HL-60/S4 (cell line): ENCODE results near the gene ZNF883.
"Not testable (repeated sequence)": the region's sequence is repeated elsewhere in the genome, so short reads cannot be mapped to it uniquely, and the experiment has no call there.

Experiments
- in situ Hi-C: fragments of 300-500 bp; cut with MboI; formaldehyde crosslinking; loops from 2 replicates; pipeline ENCODE4 v1.14.3; 2022; ENCODE audit warnings: low sequenced_read_pairs

Gene ZNF883

DNA sequence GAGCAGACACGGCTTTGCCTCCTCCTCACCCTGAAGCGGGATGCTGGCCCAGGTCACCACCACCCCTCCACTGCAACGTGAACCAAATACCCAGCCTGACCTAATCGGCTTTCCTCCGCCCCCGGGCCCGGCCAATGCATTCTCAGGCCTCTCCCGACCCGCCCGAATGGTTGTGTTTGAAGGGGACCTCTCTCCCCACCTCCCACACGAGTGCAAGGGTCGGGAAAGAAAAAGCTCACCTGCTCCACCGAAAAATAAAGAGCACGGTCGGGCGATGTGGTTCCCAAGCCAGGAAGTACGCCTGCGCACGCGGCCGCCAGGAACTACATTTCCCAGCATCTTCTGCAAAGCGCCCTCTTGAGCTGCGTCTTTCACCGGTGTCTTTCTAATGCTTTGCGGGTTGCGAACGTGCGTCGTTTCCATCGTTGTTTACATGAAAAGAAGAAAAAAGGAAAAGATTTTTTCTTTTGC is at the start of gene ZNF883:
Gene ZNF883, minus strand, starts transcription at position 282 of the 471 bp plus-strand sequence.
- in situ Hi-C loops: no loop called here

DNA sequence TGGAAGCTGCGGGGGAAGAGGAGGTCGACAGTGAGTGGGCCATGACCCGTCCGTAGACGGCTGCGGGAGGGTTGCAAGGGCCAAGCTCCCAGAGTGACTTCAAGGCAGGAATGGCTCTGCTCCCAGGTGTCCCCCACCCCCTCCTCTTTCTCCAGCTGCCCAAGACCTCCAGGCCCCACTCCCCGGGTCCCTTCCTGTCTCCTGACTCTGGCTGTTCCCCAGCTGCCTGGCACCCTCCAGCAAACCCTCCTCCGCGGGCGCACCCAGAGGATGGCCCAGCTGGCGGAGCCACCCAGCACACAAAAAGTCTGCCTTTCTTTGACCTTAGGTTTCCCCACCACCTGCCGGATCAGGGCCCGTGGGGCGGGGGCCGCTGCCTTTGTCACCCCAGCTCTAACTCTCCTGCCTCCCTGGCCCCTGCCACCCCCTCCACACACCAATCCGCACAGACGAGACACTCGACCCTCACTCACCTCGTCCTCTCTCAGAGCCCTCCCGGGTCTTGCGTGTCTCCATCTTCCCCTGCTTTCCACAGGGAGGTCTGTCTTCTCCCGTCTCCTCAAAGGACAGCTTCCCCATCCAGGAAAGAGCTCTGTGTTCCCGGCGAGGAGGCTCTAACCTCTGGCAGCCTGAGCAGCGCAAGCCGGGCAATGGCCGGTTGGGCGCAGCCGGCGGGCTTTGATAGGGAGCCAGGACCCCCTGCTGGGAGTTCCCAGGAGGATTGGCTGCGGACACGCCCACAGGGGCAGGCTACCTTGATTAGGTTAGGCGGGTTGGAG is 49.3 kb upstream of the ZNF883 start:
- in situ Hi-C loops: not testable (repeated sequence)

DNA sequence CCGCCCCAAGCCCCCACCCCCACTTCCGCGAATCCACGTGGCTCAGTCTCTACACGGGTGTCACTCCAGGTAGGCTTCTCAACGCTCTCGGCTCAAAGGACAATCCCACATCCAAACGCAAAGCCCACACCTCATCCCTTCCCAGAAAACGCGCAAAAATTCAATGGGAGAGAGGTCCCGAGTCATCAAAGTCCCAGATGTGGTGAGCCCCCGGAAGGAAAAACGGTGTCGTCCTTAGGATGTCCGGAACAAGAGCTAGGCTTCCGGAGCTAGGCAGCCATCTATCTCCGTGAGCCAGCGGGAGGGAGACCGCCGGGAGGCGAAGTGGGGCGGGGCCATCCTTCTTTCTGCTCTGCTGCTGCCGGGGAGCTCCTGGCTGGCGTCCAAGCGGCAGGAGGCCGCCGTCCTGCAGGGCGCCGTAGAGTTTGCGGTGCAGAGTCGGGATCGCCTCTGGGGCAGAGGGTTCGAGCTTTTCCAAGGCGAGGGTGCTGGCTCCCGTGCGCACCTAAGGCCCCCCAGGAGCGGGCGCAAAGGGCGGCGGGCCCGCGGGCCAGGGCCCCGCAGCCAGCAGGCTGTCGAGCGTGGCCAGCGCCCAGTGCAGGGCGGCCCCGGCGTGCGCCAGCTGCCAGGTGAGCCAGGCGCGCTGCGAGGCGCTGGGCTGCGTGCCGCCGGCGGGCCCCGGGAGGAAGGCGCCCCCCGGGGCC is 47.7 kb upstream of the ZNF883 start:
- in situ Hi-C loops: not testable (repeated sequence)

DNA sequence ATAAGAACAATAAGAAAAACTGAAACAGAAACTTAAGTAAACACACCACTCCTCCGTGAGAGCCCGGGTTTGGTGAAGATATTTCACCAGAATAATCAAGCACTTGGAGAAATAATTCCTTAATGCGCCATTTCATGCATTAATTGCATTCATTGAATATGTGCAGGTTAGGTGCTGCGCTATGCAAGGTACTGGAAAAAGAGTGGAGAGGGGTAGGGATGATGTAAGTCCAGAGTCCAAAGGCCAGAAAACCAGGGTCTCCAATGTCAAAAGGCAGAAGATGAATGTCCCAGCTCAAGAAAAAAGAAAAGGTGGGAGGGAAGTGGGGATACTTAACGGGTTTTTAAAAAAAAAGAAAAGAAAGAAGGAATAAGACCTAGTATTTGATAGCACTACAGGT is 45.2 kb upstream of the ZNF883 start:
- in situ Hi-C loops: no loop called here

DNA sequence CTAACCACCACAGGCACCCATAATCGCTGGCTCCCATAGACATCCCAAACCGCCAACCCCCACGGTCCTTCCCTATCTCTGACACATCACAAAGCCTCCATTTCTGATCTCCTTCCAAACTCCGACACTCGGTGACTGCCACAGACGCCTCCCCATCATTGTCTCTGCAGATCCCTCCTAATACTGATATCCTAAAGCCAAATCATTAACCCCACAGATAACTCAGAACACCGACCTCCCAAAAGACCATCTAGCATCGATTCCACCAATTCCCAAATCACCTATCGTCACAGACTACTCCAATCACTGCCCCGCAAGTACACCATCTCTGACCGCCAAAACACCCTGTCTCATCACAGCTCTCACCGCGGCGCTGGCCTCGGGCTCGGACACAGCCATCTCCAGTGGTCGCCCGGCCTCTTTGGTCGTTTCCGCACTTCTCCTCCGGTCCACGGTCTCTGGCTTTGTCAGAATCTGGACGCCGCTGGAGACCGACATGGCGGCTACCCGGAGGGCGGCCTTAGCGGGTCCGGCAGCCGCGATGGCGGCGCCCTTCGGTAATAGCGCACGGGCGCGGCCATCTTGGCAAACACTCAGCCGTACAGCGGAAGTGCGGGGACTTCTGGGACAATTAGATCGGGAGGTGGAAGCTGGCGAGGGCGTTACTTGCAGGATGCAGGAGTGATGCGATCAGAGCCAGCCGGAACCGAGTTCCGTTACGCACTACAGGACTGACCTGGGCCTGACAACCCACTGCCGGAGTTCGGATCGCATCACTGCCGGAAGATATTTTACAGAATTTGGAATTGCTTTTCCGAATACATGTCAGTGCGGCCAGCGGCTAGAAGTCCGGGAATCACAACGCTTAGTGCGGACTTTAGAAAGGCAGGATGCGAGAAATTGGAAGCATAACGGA is 44.5 kb upstream of the ZNF883 start, which contains the start of gene ZFP37:
Gene ZFP37, minus strand, starts transcription at position 534 of the 916 bp plus-strand sequence. Its CDS starts 36 bp downstream, at position 498.
- in situ Hi-C loops: no loop called here

DNA sequence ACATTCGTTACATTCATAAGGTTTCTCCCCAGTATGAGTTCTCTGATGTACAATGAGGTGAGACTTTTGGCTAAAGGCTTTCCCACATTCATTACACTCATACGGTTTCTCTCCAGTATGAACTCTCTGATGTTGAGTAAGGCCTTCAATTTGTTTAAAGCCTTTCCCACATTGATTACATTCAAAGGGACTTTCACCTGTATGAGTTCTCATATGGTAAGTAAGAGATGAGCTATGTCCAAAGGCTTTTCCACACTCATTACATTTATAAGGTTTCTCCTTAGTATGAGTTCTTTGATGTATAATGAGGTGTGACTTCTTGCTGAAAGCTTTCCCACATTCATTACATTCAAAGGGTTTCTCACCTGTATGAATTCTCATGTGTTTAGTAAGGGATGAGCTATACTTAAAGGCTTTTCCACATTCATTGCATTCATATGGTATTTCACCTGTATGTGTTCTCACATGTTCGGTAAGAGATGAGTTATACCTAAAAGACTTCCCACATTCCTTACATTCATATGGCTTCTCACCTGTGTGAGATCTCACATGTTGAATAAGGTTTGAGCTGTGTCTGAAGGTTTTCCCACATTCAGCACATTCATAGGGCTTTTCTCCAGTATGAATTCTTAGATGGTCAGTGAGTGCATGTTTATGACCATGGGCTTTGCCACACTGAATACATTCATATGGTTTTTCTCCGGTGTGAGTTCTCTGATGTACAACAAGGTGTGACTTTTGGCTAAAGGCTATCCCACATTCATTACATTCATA is 31.1 kb upstream of the ZNF883 start:
- in situ Hi-C loops: no loop called here

DNA sequence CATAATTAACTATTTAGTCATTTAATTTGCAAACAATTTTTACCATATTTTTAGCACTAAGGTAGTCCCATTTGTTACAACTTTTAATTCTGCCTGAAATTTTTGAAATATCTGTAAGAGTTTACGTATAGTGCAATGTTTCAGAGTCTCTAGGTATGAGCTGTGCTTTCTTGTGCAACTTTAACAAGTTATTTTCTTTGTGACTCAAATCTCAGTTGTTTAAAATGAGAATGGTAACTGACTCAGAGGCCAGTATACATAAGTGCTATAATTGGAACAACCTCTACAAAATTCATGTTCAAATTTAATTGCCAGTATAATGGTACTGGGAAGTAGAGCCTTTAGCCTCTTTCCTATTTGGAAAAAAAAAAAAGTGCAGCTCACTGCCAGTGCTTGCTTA is 14.2 kb upstream of the ZNF883 start:
- in situ Hi-C loops: no loop called here

DNA sequence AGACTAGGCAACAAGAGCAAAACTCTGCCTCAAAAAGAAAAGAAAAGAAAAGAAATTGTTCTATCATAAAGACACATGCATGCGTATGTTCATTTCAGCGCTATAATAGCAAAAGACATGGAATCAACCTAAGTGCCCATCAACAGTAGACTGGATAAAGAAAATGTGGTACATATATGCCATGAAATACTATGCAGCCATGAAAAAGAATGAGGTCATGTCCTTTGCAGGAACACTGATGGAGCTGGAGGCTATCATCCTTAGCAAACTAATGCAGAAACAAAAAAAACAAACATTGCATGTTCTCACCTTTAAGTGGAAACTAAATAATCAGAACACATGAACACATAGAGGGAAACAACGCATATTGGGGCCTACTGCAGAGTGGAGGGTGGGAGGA is 6.3 kb upstream of the ZNF883 start:
- in situ Hi-C loops: no loop called here

- in situ Hi-C loops: no loop called here
Measured at GRCh38 chr9:113012492-113012891, 500 bp upstream of the ZNF883 start.

GRCh38 chr9:113005777-113006176 is 6.2 kb downstream of the ZNF883 start:
- in situ Hi-C loops: no loop called here

DNA sequence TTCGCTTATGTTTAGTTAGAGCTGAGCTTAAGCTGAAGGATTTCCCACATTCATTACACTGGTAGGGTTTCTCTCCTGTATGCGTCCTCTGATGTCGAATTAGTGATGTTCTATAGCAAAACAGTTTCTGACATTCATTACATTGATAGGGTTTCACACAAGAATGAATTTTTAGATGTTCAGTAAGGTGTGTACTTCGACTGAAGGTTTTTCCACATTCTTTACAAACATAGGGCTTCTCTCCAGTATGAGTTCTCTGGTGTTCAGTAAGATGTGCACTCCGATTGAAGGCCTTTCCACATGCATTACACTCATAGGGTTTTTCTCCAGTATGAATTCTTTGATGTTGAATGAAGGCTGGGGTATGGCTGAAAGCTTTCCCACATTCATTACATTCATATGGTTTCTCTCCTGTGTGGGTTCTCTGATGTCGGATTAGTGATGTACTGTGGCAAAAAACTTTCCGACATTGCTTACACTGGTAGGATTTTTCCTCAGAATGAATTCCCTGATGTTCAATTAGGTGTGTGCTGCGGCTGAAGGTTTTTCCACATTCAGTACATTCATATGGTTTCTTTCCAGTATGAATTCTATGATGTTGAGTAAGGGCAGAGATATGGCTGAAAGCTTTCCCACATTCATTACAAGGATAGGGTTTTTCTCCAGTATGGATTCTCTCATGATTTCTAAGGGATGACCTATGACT is 14.6 kb downstream of the ZNF883 start:
- in situ Hi-C loops: no loop called here

- in situ Hi-C loops: no loop called here
Measured at GRCh38 chr9:112971415-112971814, 40.6 kb downstream of the ZNF883 start.

DNA sequence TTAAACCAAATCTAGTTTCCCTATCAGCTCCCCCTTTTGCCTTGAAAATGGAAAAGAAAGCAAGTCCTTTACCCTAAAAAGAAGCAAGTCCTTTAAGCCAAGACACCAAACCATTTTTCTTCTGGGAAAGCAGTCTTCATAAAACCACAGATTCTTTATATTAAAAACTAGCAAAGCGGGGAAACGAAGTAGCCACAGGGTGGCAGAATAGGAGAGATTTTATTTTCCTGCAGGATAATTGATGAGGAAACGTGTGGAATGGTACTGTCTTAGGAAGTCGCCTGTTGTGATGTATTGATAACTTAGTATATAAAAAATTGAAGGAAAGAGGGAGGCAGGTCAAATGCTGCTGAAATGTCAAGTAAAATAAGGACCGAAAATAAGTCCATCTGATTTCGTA is 41.1 kb downstream of the ZNF883 start:
- in situ Hi-C loops: no loop called here

- in situ Hi-C loops: no loop called here
Measured at GRCh38 chr9:112969730-112970129, 42.3 kb downstream of the ZNF883 start.

- in situ Hi-C loops: no loop called here
Measured at GRCh38 chr9:112955550-112955949, 56.4 kb downstream of the ZNF883 start.

GRCh38 chr9:112945620-112946208 is 66.3 kb downstream of the ZNF883 start:
- in situ Hi-C loops: no loop called here

DNA sequence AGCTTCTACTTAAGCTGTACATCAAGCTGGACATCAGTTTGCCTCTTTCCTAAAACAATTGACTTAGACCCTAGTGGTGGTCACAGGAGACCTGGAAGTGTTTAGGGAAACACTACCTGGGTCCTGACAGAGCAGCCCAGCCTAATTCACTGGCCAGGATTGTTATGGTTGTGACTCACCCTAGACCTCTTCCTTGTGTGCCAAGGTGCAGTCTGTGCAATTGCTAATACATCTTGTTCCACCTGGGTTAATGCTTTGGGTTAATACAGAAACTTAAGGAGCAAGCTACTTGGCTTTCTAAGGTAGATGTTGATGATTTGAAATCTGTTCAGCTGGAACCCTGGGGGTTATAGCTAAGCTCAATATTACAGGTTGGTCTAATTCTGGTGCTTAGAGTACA is 72.6 kb downstream of the ZNF883 start:
- in situ Hi-C loops: no loop called here

GRCh38 chr9:112933696-112934095 is 78.3 kb downstream of the ZNF883 start:
- in situ Hi-C loops: no loop called here

- in situ Hi-C loops: no loop called here
Measured at GRCh38 chr9:112925058-112925641, 86.8 kb downstream of the ZNF883 start.
